CD4-positive, alpha-beta memory T cell (primary cell): ENCODE data around the gene SAMD4A. TPM values are rescaled to one million over a fixed set of nuclear protein-coding genes. Genes with fewer than 3 reads are reported as not detected.

Source experiments
- CTCF ChIA-PET: fragments of 350-600 bp; sonication (Branson Sonifier 250); formaldehyde crosslinking; loops from one replicate; lab custom pipeline; 2021; ENCODE audit warnings: inconsistent platforms; ENCODE audit not compliant: partially characterized antibody; lab: Charles Lee
- POLR2A ChIA-PET: fragments of 350-600 bp; sonication (Branson Sonifier 250); formaldehyde crosslinking; loops from one replicate; lab custom pipeline; 2021; ENCODE audit not compliant: partially characterized antibody; lab: Charles Lee
- DNase-seq, 5 donors: peaks; one replicate each; pipeline versions ENCODE4 v3.0.0 to v3.0.0-alpha.2; 2020 to 2022; ENCODE audit warnings: mixed read lengths in 1 of 5
- H3K27ac ChIP-seq: one replicate; pipeline ENCODE4 v1.7.0; 2013; ENCODE audit warnings: low read depth, low read length
- H3K27me3 ChIP-seq: 2 replicates; pipeline ENCODE4 v1.7.0; 2013; ENCODE audit warnings: mild to moderate bottlenecking, low read length, moderate library complexity; ENCODE audit not compliant: insufficient read depth
- H3K36me3 ChIP-seq: 2 replicates; pipeline ENCODE4 v1.7.0; 2013; ENCODE audit warnings: mild to moderate bottlenecking, low read length, moderate library complexity; ENCODE audit not compliant: insufficient read depth
- H3K4me1 ChIP-seq: 2 replicates; pipeline ENCODE4 v1.7.0; 2013; ENCODE audit warnings: mild to moderate bottlenecking, low read length, moderate library complexity; ENCODE audit not compliant: insufficient read depth
- H3K4me3 ChIP-seq, 2 donors: one replicate each; pipeline ENCODE4 v1.7.0; 2013; ENCODE audit warnings: low read length in 2 of 2, mild to moderate bottlenecking in 1 of 2
- H3K9me3 ChIP-seq, 2 donors: one replicate each; pipeline ENCODE4 v1.7.0; 2013; ENCODE audit warnings: low read length in 2 of 2, control low read depth in 1 of 2; ENCODE audit not compliant: control insufficient read depth in 1 of 2
- H3K27ac Mint-ChIP-seq, 7 donors: one replicate each; pipeline ENCODE4 v1.8.0; 2020 to 2021; ENCODE audit warnings: mixed read lengths in 7 of 7, mild to moderate bottlenecking in 6 of 7, inconsistent platforms in 3 of 7, moderate library complexity in 3 of 7
- H3K27me3 Mint-ChIP-seq, 2 donors: one replicate each; pipeline ENCODE4 v1.8.0; 2020 to 2021; ENCODE audit warnings: mixed read lengths in 2 of 2
- H3K36me3 Mint-ChIP-seq, 2 donors: one replicate each; pipeline ENCODE4 v1.8.0; 2020 to 2021; ENCODE audit warnings: mixed read lengths in 2 of 2, inconsistent platforms in 1 of 2, mild to moderate bottlenecking in 1 of 2
- H3K4me1 Mint-ChIP-seq, 4 donors: one replicate each; pipeline ENCODE4 v1.8.0; 2020 to 2021; ENCODE audit warnings: mixed read lengths in 4 of 4, mild to moderate bottlenecking in 1 of 4
- H3K4me3 Mint-ChIP-seq, 8 donors: one replicate each; pipeline ENCODE4 v1.8.0; 2020 to 2021; ENCODE audit warnings: mixed read lengths in 8 of 8, mild to moderate bottlenecking in 7 of 8, moderate library complexity in 6 of 8, inconsistent platforms in 3 of 8
- H3K9me3 Mint-ChIP-seq, 8 donors: one replicate each; pipeline ENCODE4 v1.8.0; 2020 to 2021; ENCODE audit warnings: mixed read lengths in 8 of 8, mild to moderate bottlenecking in 5 of 8, inconsistent platforms in 3 of 8, moderate library complexity in 1 of 8
- intact Hi-C: fragments of 100-400 bp; cut with micrococcal nuclease; formaldehyde crosslinking; loops from one replicate; pipeline ENCODE4 v1.15.1; 2023
- polyA plus RNA-seq, 2 donors: library from polyadenylated mRNA; unstranded; fragments of 300-500 nt; fragmentation: Illumina TruSeq; gene quantifications; one replicate each; pipeline ENCODE4 v1.2.3, GENCODE V29; 2021
- total RNA-seq, 2 experiments: library from RNA; stranded (reverse); gene quantifications; one replicate each; pipeline ENCODE4 v1.2.3, GENCODE V29; 2021

The SAMD4A gene
- total and polyA plus RNA-seq, 4 experiments from 2014 or later: 0.72 to 1.4 (median 0.93) TPM; not detected in 1

GRCh38 chr14:54711312-54711711 lies 144.4 kb downstream of the SAMD4A start:
- H3K4me1 Mint-ChIP-seq: peaks cover 7 to 18% (median 16%) of the 10 kb centered on the region in 4 donors
- no peaks in the 10 kb centered on the region for H3K36me3 Mint-ChIP-seq
- intact Hi-C loops: no loop called here
- peak overlapping the region in 1 of 7 donors; percentile 54 for H3K27ac Mint-ChIP-seq
- CTCF ChIA-PET: interaction anchor here (1.0 kb wide), 1 partner anchor 20 kb away, joined by 4 read pairs; no protein-coding TSS in a partner anchor
- H3K9me3 ChIP-seq: no peaks in the 10 kb centered on the region
- H3K4me3 ChIP-seq: no peak overlapping the region
- no peak for DNase-seq
- peaks cover 8% of the 10 kb centered on the region for H3K4me1 ChIP-seq
- H3K27ac ChIP-seq: no peak overlapping the region
- H3K27me3 Mint-ChIP-seq: no peaks in the 10 kb centered on the region
- no peaks in the 10 kb centered on the region for H3K36me3 ChIP-seq
- POLR2A ChIA-PET: no interaction called here
- H3K27me3 ChIP-seq: no peaks in the 10 kb centered on the region
- H3K9me3 Mint-ChIP-seq: peaks cover 0 to 2% (median 0%) of the 10 kb centered on the region in 8 donors
- peak overlapping the region in 3 of 8 donors; percentile 9 to 59 (median 33) for H3K4me3 Mint-ChIP-seq

DNA sequence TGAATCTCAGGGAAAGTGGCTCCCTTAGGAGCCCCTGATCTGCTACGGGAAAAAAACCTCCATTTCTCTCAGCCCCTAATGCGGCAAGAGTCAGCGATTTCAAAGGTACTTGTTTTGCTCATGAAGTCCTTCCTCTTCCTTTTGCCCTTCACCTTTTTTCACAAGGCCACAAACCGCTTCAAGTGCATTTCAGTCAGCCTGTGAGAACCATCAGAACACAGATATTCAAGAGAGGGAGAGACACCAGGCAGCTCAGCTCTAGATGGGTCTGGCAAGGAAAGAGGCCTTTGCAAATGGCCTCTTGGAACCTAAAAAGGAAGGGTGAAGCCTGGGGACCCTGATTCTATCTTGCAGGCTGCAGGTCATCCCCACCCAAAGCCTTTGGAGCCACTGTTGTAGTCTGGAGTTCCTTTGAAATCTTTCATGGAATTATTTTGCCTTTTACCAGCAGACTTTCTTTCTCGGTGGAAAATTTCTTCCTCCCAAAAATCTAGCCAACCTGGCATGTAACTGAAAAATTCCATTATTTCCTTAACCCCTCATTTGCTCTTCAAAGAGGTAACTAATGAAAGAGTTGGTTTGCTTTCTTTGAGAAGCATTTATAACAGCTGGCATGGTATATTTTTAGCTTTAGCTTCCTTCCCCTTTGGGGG lies 145.0 kb downstream of the SAMD4A start:
- H3K27ac ChIP-seq: no peak overlapping the region
- ChIA-PET CTCF (no interaction called here), POLR2A (no interaction called here)
- peaks cover 0 to 2% (median 0%) of the 10 kb centered on the region in 8 donors for H3K9me3 Mint-ChIP-seq
- H3K4me3 ChIP-seq: no peak overlapping the region
- H3K4me3 Mint-ChIP-seq: peak overlapping the region in 3 of 8 donors; percentile 33 to 59 (median 56)
- no peak for DNase-seq
- no peaks in the 10 kb centered on the region for H3K9me3 ChIP-seq
- H3K4me1 Mint-ChIP-seq: peaks cover 7 to 18% (median 16%) of the 10 kb centered on the region in 4 donors
- intact Hi-C loops: no loop called here
- peaks cover 3% of the 10 kb centered on the region in 2 donors for H3K27me3 Mint-ChIP-seq
- H3K27ac Mint-ChIP-seq: peak overlapping the region in 4 of 7 donors; percentile 3 to 54 (median 40)
- H3K4me1 ChIP-seq: peaks cover 8% of the 10 kb centered on the region
- H3K36me3 ChIP-seq: no peaks in the 10 kb centered on the region
- no peaks in the 10 kb centered on the region for H3K27me3 ChIP-seq
- no peaks in the 10 kb centered on the region for H3K36me3 Mint-ChIP-seq

DNA sequence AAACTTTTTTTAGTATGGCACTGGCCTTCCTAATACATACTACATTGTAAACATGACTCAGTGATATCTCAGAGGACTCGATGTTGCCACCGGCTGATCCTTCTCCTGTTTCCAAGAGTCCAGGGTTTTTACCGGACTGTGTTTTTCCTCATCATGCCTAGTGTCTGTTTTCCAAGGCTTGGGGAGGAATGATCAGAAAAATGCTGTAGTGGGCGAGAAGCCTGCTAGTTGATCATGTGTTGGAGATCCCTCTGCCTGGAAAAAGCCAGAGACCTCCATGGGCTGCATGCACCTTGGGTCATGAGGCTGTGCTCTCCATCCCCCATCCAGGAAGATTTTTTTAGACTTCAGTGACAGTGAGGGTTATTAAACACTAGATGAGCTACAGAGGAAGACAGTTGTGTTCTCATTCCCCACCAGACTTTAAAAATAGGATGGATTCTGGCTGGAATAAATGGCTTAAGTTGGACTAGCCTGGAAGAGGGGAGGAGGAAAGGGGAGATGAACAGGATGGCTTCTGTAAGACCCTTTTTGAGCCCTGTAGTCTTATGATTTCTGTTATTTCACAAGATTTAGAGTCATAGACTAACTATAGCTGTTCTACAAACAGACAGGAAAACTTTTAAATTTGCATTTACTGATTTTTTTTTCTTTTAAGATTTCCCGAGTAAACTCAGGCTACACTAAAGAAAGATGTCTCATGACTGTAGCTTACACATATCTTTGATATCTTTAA lies 145.7 kb downstream of the SAMD4A start:
- H3K27ac Mint-ChIP-seq: peak overlapping the region in 1 of 7 donors; percentile 30
- H3K36me3 ChIP-seq: no peaks in the 10 kb centered on the region
- peaks cover 0 to 2% (median 0%) of the 10 kb centered on the region in 8 donors for H3K9me3 Mint-ChIP-seq
- CTCF ChIA-PET: no interaction called here
- H3K4me1 Mint-ChIP-seq: peaks cover 7 to 18% (median 16%) of the 10 kb centered on the region in 4 donors
- no peaks in the 10 kb centered on the region for H3K9me3 ChIP-seq
- POLR2A ChIA-PET: no interaction called here
- no peak overlapping the region for H3K27ac ChIP-seq
- peaks cover 8% of the 10 kb centered on the region for H3K4me1 ChIP-seq
- no peak overlapping the region for H3K4me3 ChIP-seq
- no peak for DNase-seq
- no peaks in the 10 kb centered on the region for H3K27me3 ChIP-seq
- no peak overlapping the region for H3K4me3 Mint-ChIP-seq
- H3K36me3 Mint-ChIP-seq: no peaks in the 10 kb centered on the region
- peaks cover 3% of the 10 kb centered on the region in 2 donors for H3K27me3 Mint-ChIP-seq
- intact Hi-C loops: no loop called here

GRCh38 chr14:54713379-54713778 lies 146.5 kb downstream of the SAMD4A start:
- Histone ChIP-seq H3K36me3 (no peaks in the 10 kb centered on the region), H3K9me3 (no peaks in the 10 kb centered on the region), H3K4me3 (no peak overlapping the region), H3K4me1 (peaks cover 8% of the 10 kb centered on the region), H3K27ac (no peak overlapping the region), H3K27me3 (no peaks in the 10 kb centered on the region)
- Mint-ChIP-seq H3K27ac (no peak overlapping the region), H3K27me3 (peaks cover 3% of the 10 kb centered on the region in 2 donors), H3K4me1 (peaks cover 7 to 18% (median 16%) of the 10 kb centered on the region in 4 donors), H3K4me3 (no peak overlapping the region), H3K36me3 (no peaks in the 10 kb centered on the region), H3K9me3 (peaks cover 0 to 2% (median 0%) of the 10 kb centered on the region in 8 donors)
- intact Hi-C loops: no loop called here
- no peak for DNase-seq
- ChIA-PET CTCF (no interaction called here), POLR2A (no interaction called here)

DNA sequence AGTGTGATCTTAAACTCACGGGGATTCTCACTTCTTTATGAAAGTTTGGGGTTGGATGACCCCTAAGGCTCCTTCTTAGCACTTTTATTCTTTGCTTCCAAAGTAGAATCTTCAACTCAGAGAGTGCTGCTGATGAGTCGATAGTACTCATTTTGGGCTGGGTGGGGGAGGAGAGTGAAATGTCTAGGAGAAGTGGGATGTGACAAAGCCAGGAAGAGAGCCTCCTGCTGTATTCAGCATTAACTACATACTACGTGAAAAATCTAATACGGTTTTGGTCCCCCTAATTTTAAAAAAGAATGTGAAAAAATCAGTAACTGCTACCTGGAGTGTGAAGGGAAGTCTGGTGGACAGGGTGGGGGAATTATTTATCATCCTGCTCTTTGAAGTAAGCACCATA lies 148.3 kb downstream of the SAMD4A start:
- H3K36me3 Mint-ChIP-seq: no peaks in the 10 kb centered on the region
- intact Hi-C loops: no loop called here

DNA sequence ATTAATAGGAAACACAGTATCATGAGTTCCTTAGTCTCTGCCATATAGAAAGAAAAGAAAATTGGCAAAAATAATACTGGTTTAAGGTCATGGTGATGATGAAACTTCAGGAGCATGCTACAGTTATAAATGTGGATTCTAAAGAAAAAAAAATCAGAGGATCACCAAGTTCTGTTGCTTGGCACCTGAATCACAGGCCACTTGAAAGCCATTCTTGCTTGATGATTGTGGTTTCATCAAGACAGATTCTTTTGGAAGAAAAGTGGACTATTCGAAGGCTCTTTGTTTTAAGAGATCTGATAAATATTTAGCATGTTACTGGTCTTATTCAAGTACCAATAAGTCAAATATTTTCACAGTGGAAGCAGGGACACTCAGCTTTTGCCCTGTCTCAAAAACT lies 148.9 kb downstream of the SAMD4A start:
- peaks cover 0 to 4% (median 0%) of the 10 kb centered on the region in 8 donors for H3K9me3 Mint-ChIP-seq
- no peaks in the 10 kb centered on the region for H3K27me3 ChIP-seq
- no peaks in the 10 kb centered on the region for H3K9me3 ChIP-seq
- H3K27me3 Mint-ChIP-seq: peaks cover 3% of the 10 kb centered on the region in 2 donors
- ChIA-PET POLR2A (no interaction called here), CTCF (no interaction called here)
- no peaks in the 10 kb centered on the region for H3K36me3 ChIP-seq
- intact Hi-C loops: no loop called here
- no peak overlapping the region for H3K27ac ChIP-seq
- no peak overlapping the region for H3K27ac Mint-ChIP-seq
- H3K36me3 Mint-ChIP-seq: no peaks in the 10 kb centered on the region
- H3K4me1 Mint-ChIP-seq: peaks cover 7 to 18% (median 16%) of the 10 kb centered on the region in 4 donors
- H3K4me3 ChIP-seq: no peak overlapping the region
- H3K4me3 Mint-ChIP-seq: no peak overlapping the region
- H3K4me1 ChIP-seq: peaks cover 8% of the 10 kb centered on the region
- DNase-seq: no peak

More for the DNA sequence above, 148.3 kb downstream of the SAMD4A start:
- Histone ChIP-seq H3K4me1 (peaks cover 8% of the 10 kb centered on the region), H3K36me3 (no peaks in the 10 kb centered on the region), H3K27me3 (no peaks in the 10 kb centered on the region), H3K4me3 (no peak overlapping the region), H3K27ac (no peak overlapping the region), H3K9me3 (no peaks in the 10 kb centered on the region)
- ChIA-PET CTCF (no interaction called here), POLR2A (no interaction called here)
- DNase-seq: no peak
- Mint-ChIP-seq H3K9me3 (peaks cover 0 to 2% (median 0%) of the 10 kb centered on the region in 8 donors), H3K4me3 (no peak overlapping the region), H3K27me3 (peaks cover 3% of the 10 kb centered on the region in 2 donors), H3K27ac (no peak overlapping the region), H3K4me1 (peaks cover 7 to 18% (median 16%) of the 10 kb centered on the region in 4 donors)

DNA sequence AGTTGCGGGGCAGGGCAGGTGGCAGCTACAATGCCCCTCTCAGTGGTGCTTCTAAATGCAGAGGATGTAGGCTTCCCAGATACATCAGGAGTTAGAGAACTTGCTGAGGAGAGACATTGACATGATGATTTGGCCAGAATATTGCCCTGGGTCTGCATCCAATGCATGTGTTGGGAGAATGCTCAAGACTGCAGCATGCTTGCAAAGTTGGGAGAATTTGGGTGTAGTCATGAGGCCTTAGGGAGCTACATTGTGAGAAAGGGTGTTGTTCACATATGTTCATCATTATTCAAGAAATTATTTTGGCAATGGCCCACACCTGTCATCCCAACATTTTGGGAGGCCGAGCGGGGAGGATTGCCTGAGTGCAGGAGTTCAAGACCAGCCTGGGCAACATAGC lies 149.9 kb downstream of the SAMD4A start:
- ChIA-PET POLR2A (no interaction called here), CTCF (interaction anchor here (1.2 kb wide), 1 partner anchor 56 kb away, joined by 5 read pairs; no protein-coding TSS in a partner anchor)
- Histone ChIP-seq H3K9me3 (no peaks in the 10 kb centered on the region), H3K27ac (no peak overlapping the region), H3K4me3 (no peak overlapping the region), H3K36me3 (no peaks in the 10 kb centered on the region), H3K27me3 (no peaks in the 10 kb centered on the region), H3K4me1 (peaks cover 8% of the 10 kb centered on the region)
- Mint-ChIP-seq H3K4me3 (no peak overlapping the region), H3K9me3 (peaks cover 0 to 4% (median 0%) of the 10 kb centered on the region in 8 donors), H3K36me3 (no peaks in the 10 kb centered on the region), H3K27ac (no peak overlapping the region), H3K4me1 (peaks cover 4 to 12% (median 9%) of the 10 kb centered on the region in 4 donors), H3K27me3 (peaks cover 3% of the 10 kb centered on the region in 2 donors)
- no peak for DNase-seq
- intact Hi-C loops: no loop called here
